Bronchial epithelial cell (primary cell): ENCODE data around the gene LSM11. TPM values are rescaled to one million over a fixed set of nuclear protein-coding genes. Genes with fewer than 3 reads are reported as not detected.

ENCODE experiments used
- DNase-seq: peaks from one replicate; pipeline ENCODE4 v3.0.0-alpha.2; 2010; ENCODE audit warnings: low read depth
- FAIRE-seq: peaks from 2 replicates; lab custom pipeline; 2011; peaks lifted over from hg19 to GRCh38; lab: Jason Lieb, UNC
- H3K27me3 ChIP-seq: 2 replicates; pipeline ENCODE4 v1.5.1; 2011; ENCODE audit warnings: low read length; ENCODE audit not compliant: control insufficient read depth, insufficient read depth
- H3K36me3 ChIP-seq: 2 replicates; pipeline ENCODE4 v1.5.1; 2011; ENCODE audit warnings: low read length; ENCODE audit not compliant: control insufficient read depth, insufficient read depth
- H3K4me3 ChIP-seq: 2 replicates; pipeline ENCODE4 v1.5.1; 2011; ENCODE audit warnings: mild to moderate bottlenecking, low read depth, low read length, control low read depth
- CTCF ChIP-seq: IDR thresholded peaks from 2 replicates; pipeline ENCODE4 v1.5.1; 2011; ENCODE audit warnings: mild to moderate bottlenecking, moderate library complexity, low read length, control low read depth, inconsistent platforms; ENCODE audit not compliant: insufficient read depth, severe bottlenecking
- total RNA-seq: library from RNA; depleted of rRNA; stranded (reverse); fragments of >200 nt; gene quantifications from 2 replicates; pipeline ENCODE4 v1.2.1, GENCODE V29; 2014

LSM11 gene
- total RNA-seq, 1 donor from 2014 or later: 4.5 TPM

GRCh38 chr5:157799578-157799977 lies 56.1 kb downstream of the LSM11 start:
- DNase-seq (no peak), FAIRE-seq (no peak)
- no peaks in the 10 kb centered on the region for H3K27me3 ChIP-seq
- no peak overlapping the region for H3K4me3 ChIP-seq
- H3K36me3 ChIP-seq: peaks cover 1% of the 10 kb centered on the region
- no peak for TF ChIP-seq CTCF

GRCh38 chr5:157800137-157800536 lies 56.6 kb downstream of the LSM11 start:
- Histone ChIP-seq H3K27me3 (no peaks in the 10 kb centered on the region), H3K4me3 (no peak overlapping the region), H3K36me3 (peaks cover 1% of the 10 kb centered on the region)
- FAIRE-seq (no peak), DNase-seq (no peak)
- no peak for TF ChIP-seq CTCF

GRCh38 chr5:157802736-157803135 lies 59.2 kb downstream of the LSM11 start:
- no peak for FAIRE-seq

GRCh38 chr5:157808043-157808442 lies 64.5 kb downstream of the LSM11 start:
- Histone ChIP-seq H3K4me3 (no peak overlapping the region), H3K36me3 (peaks cover 9% of the 10 kb centered on the region), H3K27me3 (no peaks in the 10 kb centered on the region)
- DNase-seq: no peak
- TF ChIP-seq CTCF: no peak
- no peak for FAIRE-seq

More at GRCh38 chr5:157802736-157803135, 59.2 kb downstream of the LSM11 start:
- H3K36me3 ChIP-seq: peaks cover 5% of the 10 kb centered on the region
- no peak overlapping the region for H3K4me3 ChIP-seq
- no peak for DNase-seq
- no peak for TF ChIP-seq CTCF
- no peaks in the 10 kb centered on the region for H3K27me3 ChIP-seq

Other genes starting within 250 kb of the LSM11 start
- gene ADAM19, start 167.9 kb upstream of the LSM11 start, total RNA-seq: 0.79 and 1.7 TPM in 2 replicates
- under 0.01 TPM in 1 of 2 replicates, not detected in the other for gene SOX30, start 91.3 kb upstream of the LSM11 start, total RNA-seq
- gene C5orf52, start 72.2 kb upstream of the LSM11 start, total RNA-seq: not detected in 2 replicates
- gene THG1L, start 12.3 kb upstream of the LSM11 start, total RNA-seq: 31.5 and 38.2 TPM in 2 replicates
- 148 and 288 TPM in 2 replicates for gene CLINT1, start 115.4 kb downstream of the LSM11 start, total RNA-seq